SK-MEL-5 (cell line): ENCODE data around the gene SERPINB5. TPM values are rescaled to one million over a fixed set of nuclear protein-coding genes. Genes with fewer than 3 reads are reported as not detected.

Experiments
- DNase-seq: peaks from one replicate; pipeline ENCODE4 v3.0.0-alpha.2; 2016; ENCODE audit warnings: low read depth, low spot score
- in situ Hi-C: cut with HindIII; loops from 2 replicates; pipeline ENCODE4 v1.10.0; 2016; ENCODE audit warnings: low sequenced_read_pairs, high pct_unique_total_duplicates, low pct_unique_long_range_greater_than_20kb
- total RNA-seq: library from RNA; depleted of rRNA; stranded (reverse); fragments of >200 nt; shearing (Covaris generic); gene quantifications from 2 replicates; pipeline ENCODE4 v1.2.3, GENCODE V29; 2014; rRNA removed

The SERPINB5 gene
- total RNA-seq, 1 experiment from 2014 or later = not detected

DNA sequence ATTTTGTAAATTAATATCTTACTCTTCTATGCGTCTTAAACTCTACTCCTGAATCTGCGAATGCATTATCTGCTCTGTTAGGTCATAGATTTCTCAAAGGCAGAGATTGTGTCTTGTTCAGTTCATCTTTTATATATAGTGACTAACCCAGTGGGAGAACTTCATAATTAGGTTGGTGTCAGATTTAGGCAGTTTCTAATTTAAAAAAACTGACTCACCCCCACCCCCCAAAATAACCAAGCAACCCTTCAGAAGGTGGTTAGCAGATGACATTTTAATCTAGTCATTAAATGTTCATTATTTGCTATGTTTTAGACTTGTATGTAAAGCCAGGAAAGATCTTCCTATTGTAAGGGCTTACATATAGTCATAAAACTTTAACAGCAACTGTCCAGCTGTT lies 75.8 kb downstream of the SERPINB5 start:
- in situ Hi-C loops = no loop called here
- no peak for DNase-seq

DNA sequence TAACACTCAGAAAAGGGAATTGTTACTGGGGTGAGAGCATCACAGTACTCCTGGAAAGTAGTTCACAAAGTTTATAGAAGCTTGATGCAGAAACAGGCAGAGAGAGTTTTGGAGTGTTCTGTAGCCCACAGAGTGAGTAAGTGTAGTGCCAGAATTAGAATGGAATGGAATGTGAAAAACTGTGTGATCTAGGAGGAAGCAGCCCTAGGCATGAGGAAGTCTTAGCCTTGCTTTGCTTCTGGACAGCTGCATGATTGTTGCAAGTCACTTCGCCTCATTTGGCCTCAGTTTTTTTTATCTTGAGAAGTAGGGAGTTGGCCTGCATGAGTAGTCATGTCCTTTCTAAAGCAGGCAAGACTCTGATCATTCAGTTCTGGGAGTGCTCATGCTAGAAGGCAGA lies 76.3 kb downstream of the SERPINB5 start:
- DNase-seq = peak; percentile 38
- in situ Hi-C loops = no loop called here

Other genes starting within 250 kb of the SERPINB5 start
- 8.6 and 9.2 TPM in 2 replicates for gene BCL2, start 157.2 kb upstream of the SERPINB5 start, total RNA-seq
- 27.6 TPM in 2 replicates for gene KDSR, start 109.8 kb upstream of the SERPINB5 start, total RNA-seq
- 51.0 and 51.4 TPM in 2 replicates for gene VPS4B, start 54.5 kb upstream of the SERPINB5 start, total RNA-seq
- gene SERPINB12, start 65.4 kb downstream of the SERPINB5 start, total RNA-seq = not detected in 2 replicates
- not detected in 2 replicates for gene SERPINB13, start 110.4 kb downstream of the SERPINB5 start, total RNA-seq
- not detected in 2 replicates for gene SERPINB4, start 167.3 kb downstream of the SERPINB5 start, total RNA-seq
- not detected in 2 replicates for gene SERPINB3, start 184.9 kb downstream of the SERPINB5 start, total RNA-seq
- not detected in 2 replicates for gene SERPINB11, start 226.0 kb downstream of the SERPINB5 start, total RNA-seq